Fibroblast of pulmonary artery (primary cell): ENCODE data around the gene LRMDA.
A peak's percentile ranks its signal among the peaks of the same experiment; 100 is the strongest.

Experiments
- DNase-seq: peaks from one replicate; pipeline ENCODE4 v3.0.0-alpha.2; 2010; ENCODE audit warnings: low read depth
- H3K4me3 ChIP-seq: replicated peaks from 2 replicates; pipeline ENCODE4 v1.5.1; 2011; ENCODE audit warnings: low read depth, mild to moderate bottlenecking, control low read depth, low read length, moderate library complexity
- TF ChIP-seq, protein P1 (sequence below): IDR thresholded peaks from 2 replicates; pipeline ENCODE4 v1.5.1; 2011; ENCODE audit warnings: mild to moderate bottlenecking, control low read depth, low read length, inconsistent platforms; ENCODE audit errors: missing control alignments

Gene LRMDA

DNA sequence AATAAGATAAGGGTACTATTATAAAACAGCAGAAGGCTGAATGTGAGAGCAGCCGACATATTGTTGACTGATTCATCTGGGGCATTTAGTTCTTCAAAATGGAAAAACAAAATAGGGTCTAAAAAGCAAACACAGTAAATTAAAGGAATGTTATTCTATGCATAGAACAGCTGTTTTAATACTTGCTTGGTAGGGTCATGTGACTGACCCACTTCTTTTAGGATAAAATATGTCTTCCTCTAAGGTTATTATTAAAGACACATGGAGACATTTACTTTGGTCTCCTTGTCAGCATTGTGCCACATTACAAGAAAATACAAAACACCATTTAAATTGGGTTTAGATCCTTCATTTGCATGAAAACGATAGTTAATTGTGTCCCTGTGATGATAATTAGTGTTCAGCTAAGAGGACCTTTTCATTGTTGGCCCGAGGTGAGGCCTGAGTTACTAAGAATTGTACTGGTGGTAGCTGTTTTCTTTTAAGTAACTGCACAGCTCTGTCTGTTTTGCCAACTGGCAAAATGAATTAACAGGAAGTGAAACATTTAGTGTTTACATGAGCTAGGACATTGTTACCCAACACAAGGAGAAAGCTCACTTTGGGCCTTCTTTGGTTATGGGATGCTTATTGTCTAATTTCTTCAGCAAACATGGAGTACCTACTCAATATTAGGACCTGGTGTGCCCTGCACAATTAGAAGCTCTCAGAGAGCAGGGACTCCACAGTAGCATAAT lies 764.4 kb downstream of the LRMDA start:
- peak; percentile 42 for DNase-seq
- H3K4me3 ChIP-seq: no peak overlapping the region
- TF ChIP-seq, protein P1, sequence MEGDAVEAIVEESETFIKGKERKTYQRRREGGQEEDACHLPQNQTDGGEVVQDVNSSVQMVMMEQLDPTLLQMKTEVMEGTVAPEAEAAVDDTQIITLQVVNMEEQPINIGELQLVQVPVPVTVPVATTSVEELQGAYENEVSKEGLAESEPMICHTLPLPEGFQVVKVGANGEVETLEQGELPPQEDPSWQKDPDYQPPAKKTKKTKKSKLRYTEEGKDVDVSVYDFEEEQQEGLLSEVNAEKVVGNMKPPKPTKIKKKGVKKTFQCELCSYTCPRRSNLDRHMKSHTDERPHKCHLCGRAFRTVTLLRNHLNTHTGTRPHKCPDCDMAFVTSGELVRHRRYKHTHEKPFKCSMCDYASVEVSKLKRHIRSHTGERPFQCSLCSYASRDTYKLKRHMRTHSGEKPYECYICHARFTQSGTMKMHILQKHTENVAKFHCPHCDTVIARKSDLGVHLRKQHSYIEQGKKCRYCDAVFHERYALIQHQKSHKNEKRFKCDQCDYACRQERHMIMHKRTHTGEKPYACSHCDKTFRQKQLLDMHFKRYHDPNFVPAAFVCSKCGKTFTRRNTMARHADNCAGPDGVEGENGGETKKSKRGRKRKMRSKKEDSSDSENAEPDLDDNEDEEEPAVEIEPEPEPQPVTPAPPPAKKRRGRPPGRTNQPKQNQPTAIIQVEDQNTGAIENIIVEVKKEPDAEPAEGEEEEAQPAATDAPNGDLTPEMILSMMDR: no peak

DNA sequence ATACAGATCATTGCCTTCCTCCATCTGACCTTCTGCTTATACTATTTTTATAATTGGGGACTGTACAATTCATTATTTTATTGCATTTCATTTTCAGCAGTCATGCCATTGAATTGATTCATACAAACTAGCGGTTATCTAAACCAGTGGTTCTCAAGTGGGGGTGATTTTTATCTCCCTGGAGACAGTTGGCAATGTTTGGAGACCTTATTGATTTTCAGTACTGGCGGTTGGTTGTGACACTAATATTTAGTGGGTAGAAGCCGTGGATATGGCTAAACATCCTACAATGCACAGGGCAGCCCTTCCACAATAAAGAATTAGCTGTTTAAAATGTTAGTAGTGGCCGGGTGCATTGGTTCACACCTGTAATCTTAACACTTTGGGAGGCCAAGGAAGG lies 765.9 kb downstream of the LRMDA start:
- TF ChIP-seq, protein P1: no peak
- no peak overlapping the region for H3K4me3 ChIP-seq
- DNase-seq: no peak

DNA sequence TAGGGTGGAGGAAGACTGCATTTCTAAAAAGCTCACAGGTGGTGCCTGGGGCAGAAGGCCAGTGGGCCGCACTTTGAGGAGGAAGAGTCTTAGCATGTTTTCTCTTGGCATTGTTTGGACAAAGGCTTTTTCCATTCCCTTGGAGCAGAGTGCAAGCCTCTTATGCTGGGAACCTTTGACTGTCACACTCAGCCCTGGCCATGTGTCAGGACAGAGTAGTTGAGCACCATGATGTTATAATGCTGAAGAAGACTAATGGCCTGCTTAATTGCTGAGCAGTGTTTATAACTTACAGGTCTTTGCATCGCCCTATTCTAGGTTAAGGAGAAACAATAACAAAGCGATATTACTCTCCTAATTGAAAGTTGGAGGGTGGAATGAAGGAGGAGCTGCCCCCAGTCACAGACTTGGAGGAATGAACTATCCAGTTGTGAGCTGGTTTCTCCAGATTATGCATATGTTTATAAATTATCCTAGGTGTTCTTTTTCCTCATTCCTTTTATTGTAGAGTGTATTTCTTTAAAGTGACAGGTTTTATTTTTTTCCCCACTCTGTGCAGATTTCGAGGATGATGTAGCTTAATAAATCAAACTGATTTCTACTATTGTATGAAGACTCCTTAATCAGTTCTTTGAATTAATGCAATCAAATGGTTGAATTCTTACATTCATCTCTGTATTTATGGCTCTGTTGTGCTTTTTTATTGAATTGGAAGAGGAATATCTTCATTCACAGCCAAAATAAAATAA lies 767.0 kb downstream of the LRMDA start:
- H3K4me3 ChIP-seq: no peak overlapping the region
- TF ChIP-seq, protein P1: no peak
- no peak for DNase-seq

DNA sequence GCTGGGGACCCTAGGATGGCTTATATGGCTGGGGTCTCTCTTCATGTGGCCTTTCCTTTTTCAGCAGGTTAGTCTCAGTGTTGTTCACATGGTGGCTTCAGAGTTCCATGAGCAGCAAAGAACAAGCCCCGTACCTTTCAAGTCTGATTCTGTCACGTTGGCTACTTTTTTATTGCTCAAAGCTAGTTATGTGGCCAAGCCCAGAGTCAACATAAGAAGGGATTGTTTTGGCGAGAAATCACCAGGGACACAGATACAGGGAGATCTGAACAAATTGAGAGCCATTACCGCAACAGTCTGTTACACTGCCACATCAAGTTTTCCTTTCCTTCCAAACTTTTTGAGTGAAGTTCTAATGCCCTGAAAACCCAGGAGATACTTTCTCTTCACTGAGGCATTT lies 770.5 kb downstream of the LRMDA start:
- TF ChIP-seq, protein P1: no peak
- DNase-seq: no peak
- H3K4me3 ChIP-seq: no peak overlapping the region

DNA sequence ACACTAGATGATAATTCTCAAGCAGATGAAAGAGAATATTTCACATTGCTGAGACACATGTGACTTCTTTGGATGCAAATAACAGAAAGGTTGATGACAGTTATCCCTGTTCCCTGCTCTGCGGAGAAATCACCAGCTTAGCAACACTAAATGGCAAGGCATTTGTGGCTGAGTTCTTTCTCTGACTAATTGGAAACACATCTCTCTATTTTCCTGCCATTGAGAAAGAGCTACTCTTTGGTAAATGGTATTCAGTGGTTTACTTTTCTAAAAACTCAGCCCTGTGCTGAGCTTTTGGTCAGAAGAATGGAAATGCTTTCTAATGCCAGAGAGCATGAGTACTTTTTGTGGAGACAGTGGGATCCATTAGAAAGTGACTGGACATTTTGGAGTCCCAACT lies 771.4 kb downstream of the LRMDA start:
- peak; percentile 25 for DNase-seq
- H3K4me3 ChIP-seq: no peak overlapping the region
- TF ChIP-seq, protein P1: no peak

DNA sequence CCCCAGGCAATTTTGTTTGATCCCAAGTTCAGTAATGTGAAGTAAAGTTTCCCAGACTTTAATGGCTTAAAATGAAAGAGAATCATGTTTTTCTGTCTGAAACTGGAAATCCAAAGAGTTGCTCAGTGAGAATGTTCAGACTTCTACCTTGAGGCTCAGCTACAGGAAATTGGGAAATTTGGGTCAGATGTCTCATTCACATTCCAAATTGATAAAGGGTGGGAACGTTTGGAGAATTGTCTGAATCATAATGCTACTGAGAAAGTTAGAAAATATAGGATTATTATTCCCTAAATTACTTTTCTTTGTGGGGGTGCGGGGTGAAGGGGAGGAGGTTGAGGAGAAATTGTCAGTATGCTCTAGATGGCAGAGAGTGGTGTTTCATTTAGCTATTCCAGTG lies 773.9 kb downstream of the LRMDA start:
- H3K4me3 ChIP-seq: no peak overlapping the region
- peak; percentile 45 for DNase-seq
- TF ChIP-seq, protein P1: no peak
